GM20000 (cell line): ENCODE results near the gene CINP.
"Not testable (repeated sequence)": the region's sequence is repeated elsewhere in the genome, so short reads cannot be mapped to it uniquely, and the experiment has no call there.

Experiments used
- DNase-seq: peaks from one replicate; pipeline ENCODE4 v3.0.0; 2012; ENCODE audit warnings: low spot score
- TF ChIP-seq, protein P1 (sequence below): IDR thresholded peaks from 2 replicates; pipeline ENCODE4 v1.5.1; 2012; ENCODE audit warnings: mild to moderate bottlenecking, control low read depth; ENCODE audit errors: extremely low read depth, missing control alignments

CINP gene

DNA sequence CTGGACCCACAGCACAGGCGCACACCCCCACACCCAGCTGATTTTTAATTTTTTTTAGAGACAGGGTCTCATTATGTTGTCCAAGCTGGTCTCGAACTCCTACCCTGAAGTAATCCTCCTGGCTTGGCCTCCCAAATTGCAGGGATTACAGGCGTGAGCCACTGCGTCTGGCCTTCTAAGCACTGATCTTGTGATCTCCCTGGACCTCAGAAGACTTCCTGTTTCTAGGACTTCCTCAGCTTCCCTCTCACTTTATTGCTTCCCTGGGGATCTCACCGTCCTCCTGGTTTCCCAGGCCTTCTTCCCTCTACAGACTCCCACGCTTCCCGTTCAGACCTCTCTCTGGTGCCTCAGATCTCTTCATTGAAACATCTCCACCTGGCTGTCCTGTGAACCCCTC, 29.3 kb downstream of the CINP start:
- TF ChIP-seq, protein P1, sequence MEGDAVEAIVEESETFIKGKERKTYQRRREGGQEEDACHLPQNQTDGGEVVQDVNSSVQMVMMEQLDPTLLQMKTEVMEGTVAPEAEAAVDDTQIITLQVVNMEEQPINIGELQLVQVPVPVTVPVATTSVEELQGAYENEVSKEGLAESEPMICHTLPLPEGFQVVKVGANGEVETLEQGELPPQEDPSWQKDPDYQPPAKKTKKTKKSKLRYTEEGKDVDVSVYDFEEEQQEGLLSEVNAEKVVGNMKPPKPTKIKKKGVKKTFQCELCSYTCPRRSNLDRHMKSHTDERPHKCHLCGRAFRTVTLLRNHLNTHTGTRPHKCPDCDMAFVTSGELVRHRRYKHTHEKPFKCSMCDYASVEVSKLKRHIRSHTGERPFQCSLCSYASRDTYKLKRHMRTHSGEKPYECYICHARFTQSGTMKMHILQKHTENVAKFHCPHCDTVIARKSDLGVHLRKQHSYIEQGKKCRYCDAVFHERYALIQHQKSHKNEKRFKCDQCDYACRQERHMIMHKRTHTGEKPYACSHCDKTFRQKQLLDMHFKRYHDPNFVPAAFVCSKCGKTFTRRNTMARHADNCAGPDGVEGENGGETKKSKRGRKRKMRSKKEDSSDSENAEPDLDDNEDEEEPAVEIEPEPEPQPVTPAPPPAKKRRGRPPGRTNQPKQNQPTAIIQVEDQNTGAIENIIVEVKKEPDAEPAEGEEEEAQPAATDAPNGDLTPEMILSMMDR, result no peak
- DNase-seq, result no peak

DNA sequence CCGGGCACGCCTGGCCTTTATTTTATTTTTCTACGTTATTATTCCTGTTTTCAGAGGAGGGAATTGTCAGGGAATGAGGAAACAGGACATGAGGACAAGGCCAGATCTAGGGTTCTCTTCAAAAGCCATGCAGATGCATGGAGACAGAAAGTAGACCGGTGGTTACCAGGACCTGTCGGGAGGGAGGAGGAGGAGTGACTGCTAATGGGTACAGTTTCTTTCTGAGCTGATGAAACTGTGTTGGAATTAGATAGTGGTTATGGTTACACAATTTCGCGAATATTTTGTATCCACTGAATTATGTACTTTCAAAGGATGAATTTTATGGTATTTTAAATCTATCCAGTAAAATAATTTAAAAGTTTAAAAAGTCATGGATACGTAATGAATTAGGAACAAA, 31.9 kb downstream of the CINP start:
- TF ChIP-seq, protein P1, result no peak
- DNase-seq, result no peak

DNA sequence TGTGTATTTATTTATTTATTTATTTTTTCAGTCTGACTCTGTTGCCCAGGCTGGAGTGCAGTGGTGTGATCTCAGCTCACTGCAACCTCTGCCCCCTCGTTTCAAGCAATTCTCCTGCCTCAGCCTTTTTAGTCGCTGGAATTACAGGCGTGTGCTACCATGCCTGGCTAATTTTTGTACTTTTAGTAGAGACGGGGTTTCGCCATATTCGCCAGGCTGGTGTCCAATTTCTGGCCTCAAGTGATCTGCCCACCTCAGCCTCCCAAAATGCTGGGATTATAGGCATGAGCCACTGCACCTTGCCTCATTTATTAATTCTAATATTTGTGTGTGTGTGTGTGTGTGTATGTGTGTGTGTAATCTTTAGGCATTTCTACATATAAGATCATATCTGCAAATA, 33.3 kb downstream of the CINP start:
- not testable (repeated sequence) for DNase-seq

DNA sequence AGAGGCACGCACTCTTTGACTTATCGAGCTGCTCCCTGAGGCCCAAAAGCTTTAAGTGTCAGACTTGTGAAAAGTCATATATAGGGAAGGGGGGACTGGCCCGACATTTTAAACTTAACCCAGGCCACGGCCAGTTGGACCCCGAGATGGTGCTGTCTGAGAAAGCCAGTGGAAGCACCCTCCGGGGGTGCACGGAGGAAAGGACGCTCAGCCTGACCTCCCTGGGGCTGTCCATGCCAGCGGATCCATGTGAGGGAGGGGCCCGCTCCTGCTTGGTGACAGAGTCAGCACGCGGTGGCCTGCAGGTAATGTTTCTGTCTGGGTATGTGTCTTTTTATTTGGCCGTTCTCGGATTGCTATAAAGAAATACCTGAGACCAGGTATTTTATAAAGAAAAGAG, 36.1 kb downstream of the CINP start:
- no peak for DNase-seq
- TF ChIP-seq, protein P1, result no peak

DNA sequence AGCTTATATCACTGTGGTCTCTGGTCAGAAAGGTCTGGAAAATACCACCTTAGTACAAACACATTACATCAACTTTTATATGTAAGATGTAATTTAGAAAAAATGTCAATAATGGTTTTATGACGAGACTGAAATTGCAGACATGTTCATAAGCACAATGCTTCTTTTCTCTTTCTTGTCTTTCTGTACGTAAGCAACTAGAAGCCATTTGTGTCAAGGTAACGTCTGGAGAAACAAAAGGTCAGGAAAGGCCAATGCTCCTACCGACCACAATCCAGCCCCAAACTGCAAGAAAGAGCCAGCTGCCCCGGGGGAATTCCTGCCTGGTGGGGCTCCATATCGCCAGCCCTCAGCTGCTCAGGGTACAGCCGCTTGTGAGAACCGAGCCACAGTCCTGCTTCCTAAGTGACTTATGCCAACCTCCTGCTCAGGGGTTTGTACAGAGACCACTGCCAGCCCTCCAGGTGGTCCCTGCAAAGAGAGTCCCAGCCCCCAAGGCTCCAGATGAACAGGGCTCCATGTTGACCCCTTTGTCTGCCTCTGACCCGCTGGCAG, 36.8 kb downstream of the CINP start:
- DNase-seq, result no peak
- TF ChIP-seq, protein P1, result no peak

DNA sequence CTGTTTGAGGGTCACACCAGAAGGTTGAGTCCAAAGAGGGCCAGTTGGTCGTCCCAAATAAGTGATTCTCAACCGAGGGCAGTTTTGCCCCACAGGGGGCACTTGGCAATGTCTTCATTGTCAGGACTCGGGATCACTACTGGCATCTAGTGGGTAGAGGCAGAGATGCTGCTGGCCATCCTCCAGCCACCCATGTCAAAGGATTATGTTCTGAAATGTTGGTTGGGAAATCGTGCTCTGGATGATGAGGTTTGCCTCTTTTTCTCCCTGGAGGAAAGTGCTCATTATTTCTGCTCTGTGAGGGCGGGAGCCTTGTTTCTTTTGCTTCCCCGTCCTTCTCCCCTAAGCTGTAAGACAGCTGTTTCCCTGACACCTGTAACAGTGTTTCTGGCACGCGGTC, 39.6 kb downstream of the CINP start:
- no peak for DNase-seq
- TF ChIP-seq, protein P1, result peak; percentile 3

DNA sequence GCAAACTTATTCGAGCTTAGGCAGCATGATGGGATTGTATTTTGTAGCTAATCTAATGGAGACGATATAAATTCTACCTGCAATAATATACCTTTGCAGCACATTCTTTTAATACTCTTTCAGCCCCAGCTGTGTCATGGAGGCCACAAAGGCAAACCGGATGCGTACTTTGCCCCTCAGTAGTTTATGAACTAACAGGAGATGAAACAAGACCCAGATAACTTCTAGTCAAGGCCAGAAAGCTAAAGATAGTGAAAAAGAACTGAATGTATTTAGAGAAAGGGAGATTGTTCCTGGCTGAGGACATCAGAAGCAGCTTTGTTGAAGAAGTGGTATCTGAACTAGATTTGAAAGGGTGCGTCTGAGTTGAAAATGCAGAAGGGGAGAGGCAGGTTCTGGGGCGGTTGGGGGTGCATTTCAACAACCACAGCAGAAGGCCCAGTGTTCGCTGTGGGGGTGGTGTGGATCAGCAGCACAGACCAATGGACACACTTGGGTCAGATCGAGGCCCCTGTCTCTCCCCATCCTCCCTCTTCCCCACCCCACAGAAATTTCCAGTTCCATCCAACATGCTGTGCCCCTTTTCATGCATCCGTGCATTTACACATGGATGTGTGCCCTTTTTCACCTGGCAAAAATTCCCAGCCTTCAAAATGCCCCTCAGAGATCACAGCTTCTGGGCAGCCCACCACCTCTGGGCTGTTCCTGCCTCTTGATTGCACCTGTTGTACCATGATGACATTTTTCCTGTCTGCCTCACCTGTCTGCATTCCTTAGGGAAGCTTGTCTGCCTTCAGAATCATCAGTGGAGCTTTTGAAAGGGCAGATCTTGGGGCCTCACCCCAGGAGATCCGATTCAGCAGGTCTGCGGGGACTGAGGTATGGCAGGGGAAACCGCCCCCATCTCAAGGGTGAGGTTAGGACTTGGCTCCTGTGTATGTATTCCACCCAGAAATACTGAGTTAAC, 41.0 kb downstream of the CINP start:
- DNase-seq, result no peak
- TF ChIP-seq, protein P1, result no peak
